ENCODE results near the gene LIFR.

Gene LIFR

DNA sequence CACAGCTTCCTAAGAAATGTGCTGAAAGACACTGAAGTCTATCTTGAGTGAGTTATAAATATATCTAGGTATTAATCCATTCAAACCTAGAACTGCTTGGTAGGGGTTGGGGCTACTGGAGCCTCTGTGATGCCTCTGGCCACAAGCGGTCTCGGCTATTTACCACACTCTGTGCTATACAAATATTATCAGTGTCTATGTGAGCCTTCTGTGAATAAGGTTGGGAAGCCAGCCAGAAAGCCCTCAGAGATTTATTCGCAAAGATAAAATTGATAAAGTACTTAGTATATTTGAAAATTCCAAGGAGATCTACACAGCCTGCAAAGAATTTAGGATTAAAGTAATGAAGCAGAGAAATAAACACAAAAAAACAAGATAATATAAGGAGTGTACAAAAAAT lies 41.4 kb downstream of the LIFR start:
- no peak for DNase-seq (ENCODE audit: low read depth)

DNA sequence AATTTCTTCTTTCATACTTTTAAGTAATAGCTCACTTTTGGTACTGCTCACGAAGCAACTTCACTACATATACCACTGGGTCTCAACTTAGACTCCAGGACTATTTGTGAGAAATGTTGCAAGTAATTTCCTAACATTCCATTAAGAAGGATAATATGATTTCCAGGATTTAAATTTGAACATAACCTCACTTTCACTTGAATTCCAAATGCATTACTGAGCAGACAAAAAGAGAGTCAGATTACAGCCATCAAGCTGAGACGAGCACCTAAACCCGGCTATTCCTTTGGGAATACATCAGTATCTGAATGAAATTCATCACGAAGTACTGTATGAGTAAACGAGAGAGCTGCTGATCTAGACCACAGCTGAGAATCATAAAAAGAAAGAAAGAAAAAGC lies 47.3 kb downstream of the LIFR start:
- no peak for DNase-seq (ENCODE audit: low read depth)

DNA sequence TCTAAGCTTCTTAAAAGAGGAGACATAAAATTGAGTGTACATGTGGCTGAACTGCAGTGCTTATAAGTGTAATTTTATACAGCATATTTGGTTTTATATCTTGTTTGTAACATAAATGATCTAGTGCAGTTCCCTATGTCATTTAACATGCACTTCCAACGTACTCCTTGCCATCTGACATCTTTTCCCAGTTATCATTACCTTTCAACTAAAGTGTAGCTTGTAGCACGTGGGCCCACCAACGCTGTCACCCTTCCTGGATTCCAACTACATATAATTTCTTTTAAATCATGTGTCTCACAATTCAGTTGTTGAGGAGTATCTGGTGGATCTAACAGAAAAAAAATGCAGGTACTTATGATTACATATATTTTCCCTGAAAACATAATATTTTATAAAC lies 50.1 kb downstream of the LIFR start:
- DNase-seq (ENCODE audit: low read depth): no peak

DNA sequence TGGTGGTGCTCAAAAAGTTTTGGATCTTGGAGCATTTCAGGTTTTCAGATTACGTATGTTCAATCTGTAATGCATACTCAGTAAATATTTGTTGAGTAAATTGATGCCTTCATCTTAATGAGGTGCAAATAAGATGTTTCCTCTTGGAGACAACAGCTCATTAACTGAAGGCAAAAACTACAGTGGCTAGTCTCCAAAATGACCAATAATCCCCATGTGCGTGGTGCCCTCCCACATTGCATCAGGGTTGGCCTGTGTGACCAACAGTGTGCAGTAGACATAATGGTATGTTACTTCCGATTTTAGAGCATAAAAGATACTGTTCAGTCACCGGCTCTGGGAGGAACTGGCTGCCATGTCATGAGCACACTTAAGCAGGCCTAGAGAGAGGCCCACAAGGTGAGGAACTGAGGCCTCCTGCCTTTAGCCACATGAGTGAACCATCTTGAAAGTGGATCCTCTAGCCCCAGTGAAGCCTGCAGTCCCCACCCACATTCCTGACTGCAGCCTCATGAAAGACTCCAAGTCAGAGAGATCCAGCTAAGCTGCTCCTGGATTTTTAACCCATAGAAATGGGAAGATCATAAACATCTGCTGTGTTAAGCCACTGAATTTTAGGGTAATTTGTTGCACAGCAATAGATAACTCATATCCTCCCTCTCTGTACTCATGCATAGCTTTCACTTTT lies 55.7 kb downstream of the LIFR start:
- no peak for DNase-seq (ENCODE audit: low read depth)

DNA sequence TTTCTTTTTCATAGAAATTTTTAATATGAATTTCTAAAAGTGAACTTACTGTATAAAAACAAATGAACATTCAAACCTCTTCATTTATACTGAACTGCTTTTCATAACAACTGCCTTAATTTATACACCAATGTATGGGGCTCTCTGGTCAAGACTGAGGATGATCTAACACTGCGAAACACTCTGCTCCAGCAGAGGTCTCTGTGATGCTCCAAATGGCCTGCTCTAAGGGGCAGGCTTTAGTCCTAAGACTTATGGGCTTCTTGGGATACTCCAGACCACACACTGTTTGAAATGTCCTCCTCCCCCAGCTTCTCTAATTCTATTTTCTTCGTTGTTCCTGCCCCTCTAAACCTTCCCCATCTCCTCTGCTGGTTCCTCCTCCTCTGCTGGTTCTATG lies 58.5 kb downstream of the LIFR start:
- no peak for DNase-seq (ENCODE audit: low read depth)

DNA sequence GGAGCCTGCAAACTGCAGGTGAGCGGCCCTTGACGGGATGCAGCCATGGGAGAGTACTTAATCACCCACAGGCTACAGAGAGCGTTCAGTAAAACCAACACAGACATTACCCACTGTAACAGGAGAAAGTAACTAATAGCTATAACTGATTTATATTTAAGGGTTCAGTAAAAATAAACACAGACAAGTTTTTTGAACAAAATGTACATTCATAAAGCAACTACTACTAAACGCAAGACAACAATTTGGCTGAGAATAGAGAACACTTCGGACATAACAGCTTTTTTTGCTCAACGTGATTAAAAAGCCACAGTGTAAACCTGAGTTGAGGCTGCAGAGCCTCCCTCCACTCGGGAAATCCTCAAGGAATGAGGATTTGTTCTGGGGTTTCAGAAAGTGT lies 61.7 kb downstream of the LIFR start:
- DNase-seq (ENCODE audit: low read depth): no peak

DNA sequence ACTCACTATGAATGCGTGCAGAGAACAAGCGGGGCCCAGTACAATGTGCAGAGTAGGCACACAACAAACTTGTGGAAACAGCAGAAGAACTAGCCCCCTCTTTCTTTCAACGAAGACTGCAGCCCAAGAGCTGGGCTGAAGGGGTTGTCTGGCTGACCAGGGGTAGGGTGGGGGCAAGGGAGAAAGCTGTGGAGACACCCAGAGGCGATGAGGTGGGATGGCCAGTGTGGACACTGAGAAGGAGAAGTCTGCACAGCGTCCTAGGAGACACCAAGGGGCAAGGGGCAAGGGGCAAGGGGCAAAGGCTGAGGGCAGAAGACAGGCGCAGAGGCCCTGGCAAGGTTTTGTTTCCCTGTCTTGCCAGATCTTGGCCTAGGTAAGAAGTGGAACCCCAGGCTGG lies 62.3 kb downstream of the LIFR start:
- DNase-seq (ENCODE audit: low read depth): no peak

DNA sequence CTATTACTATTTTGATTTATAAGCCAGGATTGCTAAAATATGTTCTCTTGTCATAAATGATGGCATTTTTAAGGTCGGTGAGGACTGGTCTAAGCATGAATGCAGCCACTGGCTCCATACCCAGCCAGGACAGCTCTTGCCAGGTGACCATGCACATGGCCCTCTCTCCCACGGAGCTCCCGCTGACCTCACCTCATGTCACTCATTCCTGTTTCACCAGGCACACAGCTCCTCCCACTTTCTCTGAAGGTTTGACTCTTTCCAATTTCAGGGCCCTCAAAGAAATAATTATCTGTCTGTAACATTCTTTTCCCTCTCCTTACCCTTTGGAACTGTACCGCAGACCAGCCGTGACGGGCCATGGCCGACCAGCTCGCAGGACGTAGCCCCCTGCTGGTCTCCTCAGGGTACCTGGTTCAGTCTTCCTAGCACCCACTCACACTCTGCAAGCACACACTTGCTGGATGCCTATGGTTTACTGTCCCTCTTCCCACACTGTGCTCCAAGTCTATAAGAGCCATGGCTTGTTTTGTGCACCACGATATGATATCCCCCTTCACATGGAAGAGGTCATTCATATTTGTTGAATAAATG lies 72.5 kb downstream of the LIFR start:
- no peak for DNase-seq (ENCODE audit: low read depth)

DNA sequence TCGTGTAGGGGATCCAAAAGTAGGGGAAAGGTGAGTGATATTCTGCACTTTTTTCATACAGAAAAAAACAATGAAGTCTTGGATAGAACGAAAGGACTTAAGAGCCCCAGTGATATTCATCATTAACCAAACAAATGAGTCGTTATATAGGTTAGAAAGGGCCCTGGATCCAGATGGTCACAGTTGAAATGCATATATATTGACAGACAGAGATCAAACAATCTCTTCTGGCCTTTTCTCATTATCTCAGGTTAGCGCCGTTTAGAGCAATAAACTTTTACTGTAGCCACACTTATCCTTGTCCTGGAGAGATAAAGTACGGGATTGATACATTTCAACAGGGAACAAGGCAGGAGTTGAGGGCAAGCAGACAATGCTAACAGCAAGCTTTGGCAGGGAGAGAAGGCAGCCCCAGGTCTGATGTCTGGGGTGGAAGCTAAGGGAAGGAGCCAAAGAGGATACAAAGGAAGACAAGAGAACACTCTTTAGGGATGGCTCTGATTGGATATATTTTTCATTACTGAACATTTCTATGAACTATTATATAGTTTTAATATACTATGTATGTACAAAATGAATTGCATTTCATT lies 77.0 kb downstream of the LIFR start:
- no peak for DNase-seq (ENCODE audit: low read depth)

DNA sequence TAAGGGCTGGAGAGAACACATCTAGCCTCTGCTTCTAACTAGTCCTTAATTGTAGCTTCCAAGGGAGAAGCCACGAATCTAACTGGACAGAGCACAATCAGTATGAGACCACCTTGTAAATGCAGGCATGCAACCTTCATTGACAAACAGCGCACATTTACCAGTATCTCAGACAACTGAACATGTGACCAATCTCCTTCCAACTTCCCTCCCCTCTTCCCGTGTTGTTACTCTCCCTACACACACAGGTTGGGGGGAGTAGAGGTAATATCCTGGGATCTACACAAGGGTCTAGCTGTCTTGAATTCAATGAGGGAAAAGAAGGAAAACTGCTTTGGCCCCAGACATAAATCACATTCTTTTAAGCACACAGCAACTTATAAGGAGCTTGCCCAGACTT lies 77.6 kb downstream of the LIFR start:
- no peak for DNase-seq (ENCODE audit: low read depth)

DNA sequence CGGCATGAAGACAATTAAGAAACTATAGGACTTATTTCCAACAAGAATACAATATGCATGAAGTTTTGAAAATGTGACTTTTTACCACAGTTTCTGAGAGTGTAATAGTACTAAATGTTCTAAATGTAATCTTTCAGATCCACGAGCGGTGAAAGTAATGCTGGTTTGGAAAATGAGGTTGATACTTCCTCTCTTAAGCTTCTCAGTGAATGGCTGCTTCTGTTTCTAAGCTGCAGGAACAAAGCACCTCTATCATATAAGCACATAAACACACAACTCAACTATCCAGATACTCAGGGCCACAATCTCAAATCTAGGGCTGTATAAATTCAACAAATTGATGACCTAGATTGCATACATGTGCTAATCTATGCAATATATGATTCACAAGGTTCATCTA lies 78.3 kb downstream of the LIFR start:
- no peak for DNase-seq (ENCODE audit: low read depth)

DNA sequence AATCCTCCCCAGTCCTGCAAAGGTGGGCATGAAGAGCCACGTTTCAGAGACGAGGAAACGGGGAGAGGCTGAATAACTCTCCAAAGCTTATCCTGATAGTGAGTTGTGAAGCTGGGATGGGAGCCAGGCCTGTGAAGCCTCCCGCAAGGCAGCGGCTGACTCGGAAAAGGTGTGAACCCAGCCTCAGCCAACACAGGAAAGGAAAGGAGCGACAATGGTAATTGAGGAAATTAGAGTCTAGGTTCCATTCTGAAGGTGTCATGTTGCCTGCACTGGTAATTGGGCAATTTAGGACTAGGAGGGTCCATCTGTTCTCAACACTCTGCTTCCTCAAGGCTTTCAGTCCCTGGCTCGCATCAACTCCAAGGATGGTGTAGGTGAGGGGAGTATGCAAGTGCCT lies 83.4 kb downstream of the LIFR start:
- no peak for DNase-seq (ENCODE audit: low read depth)

DNA sequence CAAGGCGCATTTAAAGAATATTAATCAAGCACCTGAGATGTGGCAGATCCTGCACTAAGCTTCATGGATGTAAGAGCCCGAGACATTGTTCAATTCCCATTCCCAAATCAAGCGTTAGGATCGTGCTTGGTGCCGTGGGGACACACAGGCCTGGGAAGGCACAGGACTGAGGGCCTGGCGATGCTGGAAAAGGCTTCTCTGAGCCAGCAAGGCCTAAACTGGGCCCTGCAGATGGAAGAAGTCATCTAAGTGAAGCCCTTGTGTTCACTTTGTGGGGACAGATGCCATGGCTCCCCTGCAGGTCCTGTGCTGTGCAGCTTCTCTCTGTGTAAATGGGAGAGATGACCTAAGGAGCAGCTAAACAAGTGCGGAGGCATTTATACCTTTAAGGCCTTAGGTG lies 83.9 kb downstream of the LIFR start:
- DNase-seq (ENCODE audit: low read depth): no peak

DNA sequence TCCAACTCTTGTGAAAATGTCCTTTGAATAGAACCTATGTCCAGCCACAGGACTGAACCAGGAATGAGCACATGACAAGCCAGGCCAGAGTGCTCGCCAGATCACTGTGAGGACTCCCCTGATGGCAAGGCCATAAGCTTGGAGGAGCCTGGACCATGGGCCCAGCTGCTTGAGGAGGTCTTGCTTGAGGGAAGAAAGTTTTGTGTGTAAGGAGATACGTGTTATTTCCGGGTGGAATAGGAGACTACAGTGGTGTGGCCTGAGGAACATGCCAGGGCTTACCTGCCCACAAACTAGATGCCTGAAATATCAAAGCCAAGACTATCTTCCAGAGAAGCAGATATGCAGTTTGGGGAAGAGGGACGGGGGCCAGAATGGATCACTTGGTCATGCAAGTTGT lies 84.7 kb downstream of the LIFR start:
- no peak for DNase-seq (ENCODE audit: low read depth)

DNA sequence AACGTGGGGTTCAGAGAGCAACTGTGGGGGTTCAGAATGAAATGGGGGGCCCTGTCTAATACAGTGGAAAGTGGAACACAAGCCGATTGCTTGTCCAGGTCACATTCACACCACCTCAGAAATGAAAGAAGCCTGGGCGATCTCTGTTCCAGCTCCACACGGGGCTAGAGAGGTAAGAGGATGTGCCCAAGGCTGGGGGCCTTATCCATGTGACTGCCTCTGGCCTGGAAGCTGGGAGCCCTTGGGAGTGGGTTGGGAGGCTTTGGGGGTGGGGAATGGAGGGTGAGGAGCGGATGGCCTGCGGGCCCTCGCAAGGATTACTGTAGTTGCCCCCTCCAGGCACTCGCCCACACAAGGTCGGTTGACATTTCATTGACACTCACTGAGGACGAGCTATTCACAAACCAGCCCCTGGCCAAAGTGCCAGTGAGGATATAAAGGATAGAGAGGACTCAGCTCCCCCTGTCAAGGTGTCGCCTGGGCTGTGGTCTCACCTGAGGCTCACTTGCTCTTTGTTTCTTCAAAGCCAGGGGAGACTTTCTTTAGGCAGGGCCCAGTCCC lies 86.7 kb downstream of the LIFR start:
- DNase-seq (ENCODE audit: low read depth): no peak

DNA sequence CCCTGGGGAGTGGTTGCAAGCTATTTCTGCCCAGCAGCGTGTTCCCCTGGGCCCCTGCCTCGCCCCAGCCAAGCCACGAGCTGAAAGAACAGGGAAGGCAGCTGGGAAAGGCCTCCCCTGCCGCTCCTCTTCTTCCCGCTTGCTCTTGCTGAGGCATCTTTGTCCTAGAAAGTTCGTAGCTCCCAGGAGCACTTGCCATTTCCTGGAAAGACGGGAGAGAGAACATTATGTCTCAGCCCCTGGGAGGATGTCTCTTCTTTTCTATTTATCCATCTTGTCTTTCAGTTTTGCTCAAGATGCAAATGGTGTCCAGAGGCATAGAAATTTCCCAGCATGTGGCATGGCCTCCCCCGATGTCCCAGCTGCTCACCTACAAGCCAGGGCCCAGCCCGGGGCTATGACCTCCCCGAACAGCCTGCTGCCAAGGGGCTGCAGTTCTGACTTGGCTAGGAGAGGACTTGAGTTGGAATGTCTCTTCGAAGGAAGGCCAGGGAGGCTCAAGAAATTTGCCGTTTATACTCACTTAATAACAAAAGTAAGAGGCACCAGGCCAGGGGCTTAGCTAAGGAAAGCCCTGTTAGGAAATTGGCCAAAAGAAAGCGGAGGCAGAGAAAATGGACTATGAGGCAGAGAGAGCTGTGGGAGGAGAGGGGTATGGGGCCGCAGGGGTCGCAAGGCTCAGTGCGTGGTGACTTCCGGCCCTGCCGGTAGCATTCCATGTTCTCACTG lies 87.3 kb downstream of the LIFR start:
- DNase-seq (ENCODE audit: low read depth): no peak

DNA sequence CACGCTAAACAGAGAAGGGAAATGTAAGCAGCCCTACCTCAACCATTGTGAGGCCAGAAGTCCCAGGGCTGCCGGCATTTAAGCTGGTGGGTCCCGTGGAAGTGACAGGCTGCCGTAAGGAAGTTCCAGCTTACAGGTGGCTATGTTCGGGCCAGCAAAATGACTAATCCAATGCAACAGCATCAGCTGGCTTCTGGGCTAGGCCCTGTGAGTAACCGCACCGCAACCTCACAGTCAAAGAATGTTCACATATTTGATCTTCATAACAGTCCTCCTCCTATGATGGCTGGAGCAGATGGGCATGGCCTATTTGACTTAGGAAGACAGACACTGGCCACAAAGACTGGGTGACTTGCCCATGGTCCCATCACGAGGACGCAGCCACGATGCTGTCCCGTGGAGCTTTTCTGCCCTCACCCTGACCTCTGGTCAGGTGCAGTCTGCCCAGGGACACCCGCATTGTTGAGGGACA lies 88.2 kb downstream of the LIFR start:
- no peak for DNase-seq (ENCODE audit: low read depth)

DNA sequence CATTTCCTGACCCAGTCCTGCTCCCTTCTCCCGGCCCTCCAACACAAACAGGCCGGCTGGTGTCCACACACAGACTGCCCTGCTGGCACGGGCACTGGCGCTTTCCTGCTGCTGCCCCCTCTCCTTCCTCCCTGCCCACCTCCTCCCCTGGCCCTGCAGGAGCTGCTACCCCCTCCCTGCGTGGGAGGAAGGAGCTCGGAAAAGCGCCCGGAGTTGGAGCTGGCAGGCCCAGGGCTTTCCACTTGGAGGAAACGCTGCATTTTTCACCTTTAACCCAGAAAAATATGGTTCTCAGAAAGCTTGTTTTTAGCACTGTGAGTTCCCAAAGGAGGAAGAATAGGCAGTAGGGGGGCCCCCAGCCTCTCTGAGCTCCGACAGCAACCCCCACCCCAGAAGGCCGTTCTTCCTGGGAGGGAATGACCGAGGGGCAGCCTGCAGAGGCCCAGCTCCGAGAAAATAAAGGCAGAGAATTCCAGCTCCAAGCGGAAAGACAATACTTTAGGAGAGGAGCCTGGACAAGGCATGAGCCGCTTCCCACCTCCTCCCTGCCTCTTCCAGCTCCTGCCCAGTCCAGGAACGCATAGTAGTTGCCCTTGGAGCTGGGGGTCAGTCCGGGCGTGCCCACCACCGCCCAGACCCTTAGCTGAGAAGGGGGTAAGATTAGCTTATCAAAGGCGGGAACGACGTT lies 88.9 kb downstream of the LIFR start:
- no peak for DNase-seq (ENCODE audit: low read depth)

DNA sequence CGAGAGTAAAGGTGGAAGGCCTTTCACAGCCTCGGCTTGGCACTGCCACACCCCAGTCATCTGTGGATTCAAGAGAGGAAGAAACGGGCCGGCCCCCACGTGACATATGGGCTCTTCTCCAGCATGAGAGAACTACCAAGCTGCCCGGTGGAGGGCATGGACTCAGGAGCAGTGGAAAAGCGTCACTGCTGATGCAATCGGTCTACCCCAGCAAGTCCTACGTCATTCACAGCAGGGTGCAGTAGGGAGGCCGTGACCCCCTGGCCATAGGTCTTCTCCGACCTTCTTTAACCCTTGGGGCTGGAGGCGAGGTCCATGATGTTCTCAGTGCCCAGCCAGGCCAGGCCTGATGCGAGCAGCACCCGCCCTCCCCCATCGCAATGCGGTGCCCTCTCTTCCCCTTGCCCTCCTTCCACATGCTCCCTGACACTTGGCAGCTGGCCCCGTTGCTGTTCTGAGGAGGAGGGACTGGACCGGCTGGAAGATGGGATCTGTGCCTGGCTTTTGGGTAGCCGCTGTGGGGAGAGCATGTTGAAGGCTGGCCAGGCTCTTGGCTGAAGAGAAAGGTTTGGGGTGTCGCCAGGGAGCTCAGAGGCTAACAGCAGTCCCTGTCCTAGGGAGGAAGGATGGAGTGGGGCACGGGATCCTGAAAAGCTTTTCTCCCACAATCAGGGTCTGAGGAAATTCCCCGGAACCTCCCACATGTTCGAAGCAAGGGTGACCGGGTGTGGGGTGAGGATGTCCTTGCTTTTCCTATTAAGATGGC lies 89.8 kb downstream of the LIFR start:
- DNase-seq (ENCODE audit: low read depth): no peak

DNA sequence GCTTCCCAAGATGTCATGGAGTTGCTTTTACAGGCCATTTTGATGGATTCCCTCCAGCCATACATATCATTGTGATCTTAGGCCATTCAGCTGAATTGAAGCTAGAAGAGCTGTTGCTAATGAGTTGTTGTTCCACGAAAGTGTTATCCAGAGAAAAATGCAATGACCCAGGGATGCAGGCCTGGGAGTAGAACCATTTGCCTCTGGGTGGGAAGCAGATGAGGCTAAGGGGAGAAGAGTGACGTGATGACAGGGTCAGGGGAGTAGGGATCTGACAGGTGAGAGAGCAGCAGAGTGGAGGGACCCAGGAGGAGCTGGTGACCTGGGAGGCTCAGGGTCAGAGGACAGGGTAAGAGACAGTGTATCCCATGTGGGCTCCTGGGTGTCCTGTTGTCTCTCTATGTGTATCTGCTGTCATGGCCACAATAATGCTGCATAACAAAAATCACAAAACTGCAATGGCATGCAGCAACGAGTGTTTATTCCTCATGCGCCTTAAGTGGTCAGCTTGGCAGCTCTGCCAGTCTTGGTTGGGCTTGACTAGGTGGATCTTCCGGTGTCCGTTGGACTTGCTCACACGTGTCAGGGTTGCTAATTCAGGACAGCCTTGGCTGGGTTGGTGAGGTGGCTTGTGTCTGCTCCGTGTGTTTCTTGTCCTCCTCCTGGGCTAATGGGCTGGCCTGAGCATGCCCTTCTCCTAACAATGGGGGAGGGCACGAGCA lies 90.6 kb downstream of the LIFR start:
- no peak for DNase-seq (ENCODE audit: low read depth)

DNA sequence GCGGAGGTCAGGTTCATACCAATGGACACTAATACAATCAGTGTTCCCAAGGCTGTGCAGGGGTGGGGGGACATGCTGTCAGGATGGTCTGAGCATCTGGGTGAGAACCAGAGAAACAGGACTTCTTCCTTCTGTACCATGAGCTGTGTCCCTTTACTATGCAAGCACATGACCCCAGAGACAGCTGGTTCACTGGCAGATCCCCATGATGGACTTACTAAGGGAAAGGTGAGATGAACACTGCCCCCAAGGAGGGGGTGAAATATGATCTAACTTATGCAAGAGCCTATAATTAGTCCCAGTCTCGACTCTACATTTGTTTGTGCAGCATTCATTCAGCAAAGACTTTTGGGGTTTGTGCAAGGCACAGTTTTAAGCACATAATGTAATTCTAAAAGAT lies 91.4 kb downstream of the LIFR start:
- no peak for DNase-seq (ENCODE audit: low read depth)

All from CMK (cell line).